A549 treated with AZD2906 at 1 μM for 4 hours (cell line): ENCODE measurements around the gene LRRN2. TPM values are rescaled to one million over a fixed set of nuclear protein-coding genes. Genes with fewer than 3 reads are reported as not detected.

Experiments used
- total RNA-seq: library from RNA; stranded (reverse); fragments of 200-300 nt; extraction: Qiagen RNA extraction; gene quantifications from 5 replicates; pipeline ENCODE4 v1.2.3, GENCODE V29; 2022

The LRRN2 gene
- 11.3 to 13.5 TPM (median 11.7 TPM) in 5 replicates for total RNA-seq

GRCh38 chr1:204685236-204686006 lies at the start of gene LRRN2:
LRRN2 (minus strand) TSS chr1:204685738; CDS start chr1:204619992, 65,746 bp downstream.

Other genes starting within 250 kb of the LRRN2 start
- 5.9 to 8.7 TPM (median 7.4 TPM) in 5 replicates for gene PIK3C2B, start 190.9 kb downstream of the LRRN2 start, total RNA-seq
- gene MDM4, start 169.3 kb downstream of the LRRN2 start, total RNA-seq = 3.8 to 5.0 TPM (median 4.1 TPM) in 5 replicates
- 0.96 to 1.4 TPM (median 1.1 TPM) in 5 replicates for gene NFASC, start 185.1 kb upstream of the LRRN2 start, total RNA-seq